Measurements from ENCODE around the gene SMARCB1.

GRCh38 chr22:23831781-23832180 is 45.0 kb downstream of the SMARCB1 start:
- TF ChIP-seq EZH2 (IDR thresholded peaks at IDR 0.05; ENCODE audit: borderline replicate concordance, low read length), result no peak
- TF ChIP-seq CTCF (IDR thresholded peaks at IDR 0.05; ENCODE audit: low read length), result no peak

All from OCI-LY1 (cell line).